Panc1 (cell line): ENCODE measurements around the gene SLITRK1. TPM values are rescaled to one million over a fixed set of nuclear protein-coding genes. Genes with fewer than 3 reads are reported as not detected.

ENCODE experiments used
- ATAC-seq: fragments of 200-7000 bp; cut with Tn5 transposase; 2 replicates; pipeline ENCODE4 v1.9.1; 2020; ENCODE audit warnings: mild to moderate bottlenecking, moderate library complexity
- BruUV-seq: library from RNA; stranded (reverse); fragments of 400-500 nt; replicated peaks from 2 replicates; lab custom pipeline; 2021; lab: Mats Ljungman, UMichigan
- CTCF ChIA-PET: fragments of 300-600 bp; sonication (Branson Sonifier 250); formaldehyde crosslinking; loops from one replicate; lab custom pipeline; 2022; ENCODE audit warnings: antibody characterized with exemption; lab: Charles Lee
- POLR2A ChIA-PET: fragments of 300-600 bp; sonication (Branson Sonifier 250); formaldehyde crosslinking; loops from one replicate; lab custom pipeline; 2022; ENCODE audit warnings: antibody characterized with exemption; lab: Charles Lee
- DNase-seq: peaks from one replicate; pipeline ENCODE4 v3.0.0-alpha.2; 2010; ENCODE audit warnings: low read depth, low spot score
- H3K27ac ChIP-seq: 2 replicates; pipeline ENCODE4 v1.5.1; 2011; ENCODE audit warnings: mild to moderate bottlenecking, low read length, inconsistent platforms
- H3K27me3 ChIP-seq: fragments of 200-500 bp; sonication (Bioruptor generic); 2 replicates; pipeline ENCODE4 v1.6.0; 2014; ENCODE audit warnings: low read length, inconsistent platforms; ENCODE audit not compliant: control insufficient read depth, insufficient read depth
- H3K36me3 ChIP-seq: fragments of 200-500 bp; sonication (Bioruptor generic); 2 replicates; pipeline ENCODE4 v1.5.1; 2014; ENCODE audit warnings: inconsistent platforms, mild to moderate bottlenecking, low read length, moderate library complexity; ENCODE audit not compliant: control insufficient read depth, insufficient read depth
- H3K4me1 ChIP-seq: 2 replicates; pipeline ENCODE4 v1.5.1; 2011; ENCODE audit warnings: inconsistent platforms, mild to moderate bottlenecking, low read length, moderate library complexity; ENCODE audit not compliant: control insufficient read depth, insufficient read depth
- H3K4me3 ChIP-seq, 2 experiments: 2 replicates each; pipeline ENCODE4 v1.5.1; 2011 to 2012; ENCODE audit warnings: low read depth in 2 of 2, low read length in 2 of 2, mild to moderate bottlenecking in 2 of 2, inconsistent platforms in 1 of 2, moderate library complexity in 1 of 2
- H3K9me3 ChIP-seq: fragments of 200-500 bp; sonication (Bioruptor generic); 2 replicates; pipeline ENCODE4 v1.5.1; 2014; ENCODE audit warnings: low read depth, mild to moderate bottlenecking, inconsistent platforms, low read length, moderate library complexity; ENCODE audit not compliant: control insufficient read depth, insufficient read depth
- POLR2AphosphoS5 ChIP-seq: IDR thresholded peaks from 2 replicates; pipeline ENCODE4 v1.6.1; 2012; ENCODE audit warnings: mild to moderate bottlenecking, low read depth, low read length, moderate library complexity
- SIN3A ChIP-seq: IDR thresholded peaks from 2 replicates; pipeline ENCODE4 v1.6.1; 2012; ENCODE audit warnings: low read depth, mild to moderate bottlenecking, low read length, moderate library complexity, borderline replicate concordance; ENCODE audit not compliant: insufficient read depth
- TCF7L2 ChIP-seq: IDR thresholded peaks from 2 replicates; pipeline ENCODE4 v1.6.1; 2011; ENCODE audit warnings: mild to moderate bottlenecking, low read depth, low read length, inconsistent platforms
- in situ Hi-C: cut with HindIII; loops from 2 replicates; pipeline ENCODE4 v1.10.0; 2016; ENCODE audit warnings: low sequenced_read_pairs, low pct_unique_long_range_greater_than_20kb
- intact Hi-C: fragments of 100-400 bp; cut with micrococcal nuclease; formaldehyde crosslinking; loops from one replicate; pipeline ENCODE4 v1.10.0; 2022; ENCODE audit not compliant: unreplicated experiment
- total RNA-seq: library from RNA; stranded (reverse); gene quantifications from one replicate; pipeline ENCODE4 v1.2.1, GENCODE V29; 2021; ENCODE audit not compliant: unreplicated experiment
- TF ChIP-seq, protein P1 (sequence below): fragments of 450-650 bp; IDR thresholded peaks from 2 replicates; pipeline ENCODE4 v1.5.1; 2017; ENCODE audit warnings: mild to moderate bottlenecking
- TF ChIP-seq, protein P2 (sequence below), 2 experiments: IDR thresholded peaks; 2 replicates each; pipeline ENCODE4 v1.6.1; 2011 to 2012; ENCODE audit warnings: low read depth in 2 of 2, control low read depth in 1 of 2, low read length in 1 of 2, mild to moderate bottlenecking in 1 of 2, moderate library complexity in 1 of 2; ENCODE audit not compliant: insufficient read depth in 1 of 2

SLITRK1 gene
- total RNA-seq, 1 experiment from 2014 or later, result 0.08 TPM

DNA sequence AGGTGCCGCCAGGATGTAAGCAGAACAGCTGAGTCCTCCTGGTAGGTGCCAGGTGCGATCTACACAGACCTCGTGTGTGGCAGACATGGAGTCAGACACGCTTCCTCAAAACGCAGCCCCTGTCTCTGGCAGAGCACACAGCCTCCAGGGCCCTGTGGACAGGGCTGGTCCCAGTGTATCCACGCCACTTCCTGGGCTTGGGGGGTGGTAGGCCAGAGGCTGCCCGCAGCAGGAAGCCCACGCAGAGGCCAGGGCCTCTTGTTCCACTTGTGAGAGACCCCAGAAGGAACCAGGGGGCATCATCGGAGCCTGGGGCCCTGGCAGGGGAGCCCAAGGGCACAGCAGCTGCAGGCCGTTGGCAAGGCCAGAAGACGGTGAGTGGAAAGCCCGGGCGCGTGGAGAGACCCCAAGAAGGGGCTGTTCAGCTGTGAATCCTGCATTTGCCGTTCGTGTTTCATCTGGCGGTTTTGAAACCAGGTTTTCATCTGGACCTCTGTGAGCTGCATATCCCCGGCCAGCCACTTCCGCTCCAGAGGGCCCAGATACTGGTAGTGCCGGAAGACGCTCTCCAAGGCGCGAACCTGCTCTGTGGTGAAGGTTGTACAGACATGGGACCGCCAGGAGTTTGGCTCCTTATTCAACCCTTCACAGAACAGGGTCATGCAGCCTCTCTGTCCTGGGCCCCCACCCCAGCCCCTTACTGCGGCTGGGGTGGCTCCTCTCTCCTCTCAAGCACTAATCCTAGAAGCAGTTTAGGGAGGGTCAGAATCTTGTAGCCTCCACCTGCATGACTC, 25.1 kb upstream of the SLITRK1 start:
- Histone ChIP-seq H3K27ac (no peak overlapping the region), H3K4me1 (no peaks in the 10 kb centered on the region), H3K36me3 (no peaks in the 10 kb centered on the region), H3K9me3 (no peaks in the 10 kb centered on the region), H3K27me3 (no peaks in the 10 kb centered on the region), H3K4me3 (no peak overlapping the region)
- no peak for ATAC-seq
- ChIA-PET POLR2A (no interaction called here), CTCF (no interaction called here)
- no TSS peak for BruUV-seq
- in situ Hi-C loops, result no loop called here
- no peak for DNase-seq
- intact Hi-C loops, result no loop called here
- TF ChIP-seq SIN3A (no peak), TCF7L2 (no peak), POLR2AphosphoS5 (no peak)
- TF ChIP-seq, protein P1, sequence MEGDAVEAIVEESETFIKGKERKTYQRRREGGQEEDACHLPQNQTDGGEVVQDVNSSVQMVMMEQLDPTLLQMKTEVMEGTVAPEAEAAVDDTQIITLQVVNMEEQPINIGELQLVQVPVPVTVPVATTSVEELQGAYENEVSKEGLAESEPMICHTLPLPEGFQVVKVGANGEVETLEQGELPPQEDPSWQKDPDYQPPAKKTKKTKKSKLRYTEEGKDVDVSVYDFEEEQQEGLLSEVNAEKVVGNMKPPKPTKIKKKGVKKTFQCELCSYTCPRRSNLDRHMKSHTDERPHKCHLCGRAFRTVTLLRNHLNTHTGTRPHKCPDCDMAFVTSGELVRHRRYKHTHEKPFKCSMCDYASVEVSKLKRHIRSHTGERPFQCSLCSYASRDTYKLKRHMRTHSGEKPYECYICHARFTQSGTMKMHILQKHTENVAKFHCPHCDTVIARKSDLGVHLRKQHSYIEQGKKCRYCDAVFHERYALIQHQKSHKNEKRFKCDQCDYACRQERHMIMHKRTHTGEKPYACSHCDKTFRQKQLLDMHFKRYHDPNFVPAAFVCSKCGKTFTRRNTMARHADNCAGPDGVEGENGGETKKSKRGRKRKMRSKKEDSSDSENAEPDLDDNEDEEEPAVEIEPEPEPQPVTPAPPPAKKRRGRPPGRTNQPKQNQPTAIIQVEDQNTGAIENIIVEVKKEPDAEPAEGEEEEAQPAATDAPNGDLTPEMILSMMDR, result no peak
- TF ChIP-seq, protein P2, sequence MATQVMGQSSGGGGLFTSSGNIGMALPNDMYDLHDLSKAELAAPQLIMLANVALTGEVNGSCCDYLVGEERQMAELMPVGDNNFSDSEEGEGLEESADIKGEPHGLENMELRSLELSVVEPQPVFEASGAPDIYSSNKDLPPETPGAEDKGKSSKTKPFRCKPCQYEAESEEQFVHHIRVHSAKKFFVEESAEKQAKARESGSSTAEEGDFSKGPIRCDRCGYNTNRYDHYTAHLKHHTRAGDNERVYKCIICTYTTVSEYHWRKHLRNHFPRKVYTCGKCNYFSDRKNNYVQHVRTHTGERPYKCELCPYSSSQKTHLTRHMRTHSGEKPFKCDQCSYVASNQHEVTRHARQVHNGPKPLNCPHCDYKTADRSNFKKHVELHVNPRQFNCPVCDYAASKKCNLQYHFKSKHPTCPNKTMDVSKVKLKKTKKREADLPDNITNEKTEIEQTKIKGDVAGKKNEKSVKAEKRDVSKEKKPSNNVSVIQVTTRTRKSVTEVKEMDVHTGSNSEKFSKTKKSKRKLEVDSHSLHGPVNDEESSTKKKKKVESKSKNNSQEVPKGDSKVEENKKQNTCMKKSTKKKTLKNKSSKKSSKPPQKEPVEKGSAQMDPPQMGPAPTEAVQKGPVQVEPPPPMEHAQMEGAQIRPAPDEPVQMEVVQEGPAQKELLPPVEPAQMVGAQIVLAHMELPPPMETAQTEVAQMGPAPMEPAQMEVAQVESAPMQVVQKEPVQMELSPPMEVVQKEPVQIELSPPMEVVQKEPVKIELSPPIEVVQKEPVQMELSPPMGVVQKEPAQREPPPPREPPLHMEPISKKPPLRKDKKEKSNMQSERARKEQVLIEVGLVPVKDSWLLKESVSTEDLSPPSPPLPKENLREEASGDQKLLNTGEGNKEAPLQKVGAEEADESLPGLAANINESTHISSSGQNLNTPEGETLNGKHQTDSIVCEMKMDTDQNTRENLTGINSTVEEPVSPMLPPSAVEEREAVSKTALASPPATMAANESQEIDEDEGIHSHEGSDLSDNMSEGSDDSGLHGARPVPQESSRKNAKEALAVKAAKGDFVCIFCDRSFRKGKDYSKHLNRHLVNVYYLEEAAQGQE (IDR thresholded peaks at IDR 0.05; ENCODE audit: insufficient read depth in 1 of 2, low read depth in 2 of 2, low read length in 1 of 2), result no peak

DNA sequence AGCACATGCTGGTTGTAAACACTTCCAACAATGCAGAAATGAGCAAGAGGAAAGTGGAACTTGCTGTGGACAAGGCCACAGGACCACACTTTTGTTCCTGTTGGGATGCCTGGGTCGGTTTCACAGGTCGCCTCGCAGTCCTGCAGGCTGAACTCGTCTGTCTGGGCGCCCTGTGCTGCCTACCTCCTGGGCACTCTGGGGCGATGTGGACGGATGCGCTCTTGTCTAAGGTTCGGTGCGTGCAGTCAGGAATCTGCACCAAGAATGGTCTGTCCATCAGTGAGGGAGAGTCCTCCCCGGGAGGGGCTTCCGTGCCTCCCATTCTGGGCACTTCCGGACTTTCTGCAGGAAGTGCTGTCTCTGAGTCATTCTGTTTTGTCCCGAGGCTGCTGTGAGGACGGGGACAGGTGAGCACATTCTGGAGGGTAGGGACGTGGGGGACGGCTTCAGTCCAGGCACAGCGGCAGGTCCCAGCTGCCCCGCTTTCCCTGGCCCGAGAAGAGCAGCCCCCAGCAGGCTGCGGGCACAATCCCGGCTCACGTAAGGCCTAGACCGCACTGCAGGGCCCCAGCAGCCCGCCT, 24.1 kb upstream of the SLITRK1 start:
- Histone ChIP-seq H3K4me3 (no peak overlapping the region), H3K4me1 (no peaks in the 10 kb centered on the region), H3K9me3 (no peaks in the 10 kb centered on the region), H3K27ac (no peak overlapping the region), H3K36me3 (no peaks in the 10 kb centered on the region), H3K27me3 (no peaks in the 10 kb centered on the region)
- BruUV-seq, result no TSS peak
- intact Hi-C loops, result no loop called here
- ATAC-seq, result no peak
- ChIA-PET CTCF (no interaction called here), POLR2A (no interaction called here)
- no peak for DNase-seq
- TF ChIP-seq, protein P1, result no peak
- no peak for TF ChIP-seq POLR2AphosphoS5
- TF ChIP-seq, protein P2 (IDR thresholded peaks at IDR 0.05; ENCODE audit: insufficient read depth in 1 of 2, low read depth in 2 of 2, low read length in 1 of 2), result no peak
- TF ChIP-seq TCF7L2, result no peak
- TF ChIP-seq SIN3A, result no peak
- in situ Hi-C loops, result no loop called here
